ENCODE data around the gene TMOD4.

The TMOD4 gene

DNA sequence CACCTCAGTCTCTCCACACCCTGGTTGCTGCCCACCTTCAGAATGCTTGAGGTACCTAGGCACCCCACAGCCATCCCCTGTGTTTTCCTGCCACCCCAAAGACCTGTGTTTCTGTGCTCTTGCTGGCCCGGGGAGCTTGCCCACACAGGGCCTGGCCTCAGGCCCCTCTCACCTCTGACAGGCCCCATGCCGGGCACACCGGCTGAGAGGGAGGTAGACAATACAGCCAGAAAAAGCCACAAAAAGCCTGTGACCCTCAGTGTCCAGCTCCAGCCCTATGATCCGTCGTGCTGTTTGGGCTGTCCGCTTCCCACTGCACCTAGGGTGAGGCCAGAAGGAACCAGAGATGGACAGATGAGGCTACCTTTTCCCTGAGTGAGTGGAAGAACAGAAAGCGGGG, 40.8 kb downstream of the TMOD4 start:
- Histone ChIP-seq H3K9ac (ENCODE audit: low read length) (no peak overlapping the region), H3K9me3 (ENCODE audit: control insufficient read depth, low read depth, low read length) (no peaks in the 10 kb centered on the region), H3K27ac (ENCODE audit: low read length) (no peak overlapping the region), H3K27me3 (ENCODE audit: control insufficient read depth, insufficient read depth, low read length) (peaks cover 35% of the 10 kb centered on the region), H3K36me3 (ENCODE audit: control insufficient read depth, low read depth, low read length) (peaks cover 28% of the 10 kb centered on the region), H3K4me3 (ENCODE audit: low read length) (no peak overlapping the region), H3K4me1 (ENCODE audit: control insufficient read depth, low read depth, low read length) (no peaks in the 10 kb centered on the region)

DNA sequence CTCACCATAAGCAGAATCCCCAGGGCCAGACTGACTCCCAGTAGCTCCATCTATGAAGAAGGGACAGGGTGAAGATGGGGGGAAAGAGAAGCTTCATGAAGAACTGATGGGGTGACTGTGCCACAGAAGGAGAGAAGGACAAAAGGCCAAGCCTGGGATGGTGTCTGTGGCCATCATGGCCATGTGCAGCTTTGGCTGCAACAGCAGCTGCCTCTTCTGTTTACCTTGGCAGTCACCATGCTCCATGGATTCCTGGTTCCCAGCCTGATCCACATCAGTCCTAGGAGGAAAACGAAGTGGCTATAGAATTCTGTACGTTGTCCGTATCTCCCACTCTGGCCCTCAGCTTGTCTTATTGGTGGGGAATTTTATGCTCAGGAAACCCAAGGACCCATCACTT, 41.4 kb downstream of the TMOD4 start:
- Histone ChIP-seq H3K36me3 (ENCODE audit: control insufficient read depth, low read depth, low read length) (peaks cover 25% of the 10 kb centered on the region), H3K27me3 (ENCODE audit: control insufficient read depth, insufficient read depth, low read length) (peaks cover 35% of the 10 kb centered on the region), H3K4me1 (ENCODE audit: control insufficient read depth, low read depth, low read length) (no peaks in the 10 kb centered on the region), H3K9ac (ENCODE audit: low read length) (no peak overlapping the region), H3K4me3 (ENCODE audit: low read length) (no peak overlapping the region), H3K27ac (ENCODE audit: low read length) (no peak overlapping the region), H3K9me3 (ENCODE audit: control insufficient read depth, low read depth, low read length) (no peaks in the 10 kb centered on the region)

DNA sequence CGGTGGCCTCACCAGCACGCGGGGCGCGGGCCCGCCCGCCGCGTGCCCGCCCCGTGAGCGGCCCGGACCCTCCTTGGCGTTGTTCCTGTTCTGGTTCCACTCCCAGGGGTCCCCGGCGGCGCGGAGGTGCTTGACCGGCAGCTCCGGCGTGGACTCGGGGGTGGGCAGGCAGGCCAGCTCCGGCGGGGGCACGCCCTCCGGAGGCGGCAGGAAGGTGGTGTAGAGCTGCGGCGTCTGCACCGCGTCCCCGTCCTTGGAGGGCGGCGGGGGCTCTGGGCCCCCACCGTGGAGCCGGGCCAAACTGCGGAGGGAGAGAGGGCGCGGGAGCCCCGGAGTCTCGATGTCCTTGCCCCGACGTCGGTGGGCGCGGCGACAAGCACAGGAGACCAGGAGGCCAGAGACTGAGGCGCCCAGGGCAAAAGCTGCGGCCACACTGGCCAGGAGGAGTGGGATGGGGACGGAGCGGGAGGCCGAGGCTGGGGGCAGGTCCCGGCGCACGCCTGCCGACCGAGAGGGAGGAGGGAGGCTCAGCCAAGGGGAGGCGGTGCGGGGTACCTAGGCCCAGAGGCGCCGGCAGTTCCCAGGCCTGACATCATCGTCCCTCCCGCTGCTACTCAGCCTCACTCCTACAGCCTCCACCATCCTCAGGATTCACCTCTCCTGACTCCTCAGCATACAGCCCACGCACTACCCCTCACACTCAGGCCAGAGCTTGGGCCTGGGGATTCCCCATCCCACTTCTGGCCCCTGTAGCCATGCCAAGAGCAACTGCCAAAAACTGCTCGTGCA, 42.6 kb downstream of the TMOD4 start:
- peak overlapping the region; percentile 61 for H3K4me3 ChIP-seq (ENCODE audit: low read length)

DNA sequence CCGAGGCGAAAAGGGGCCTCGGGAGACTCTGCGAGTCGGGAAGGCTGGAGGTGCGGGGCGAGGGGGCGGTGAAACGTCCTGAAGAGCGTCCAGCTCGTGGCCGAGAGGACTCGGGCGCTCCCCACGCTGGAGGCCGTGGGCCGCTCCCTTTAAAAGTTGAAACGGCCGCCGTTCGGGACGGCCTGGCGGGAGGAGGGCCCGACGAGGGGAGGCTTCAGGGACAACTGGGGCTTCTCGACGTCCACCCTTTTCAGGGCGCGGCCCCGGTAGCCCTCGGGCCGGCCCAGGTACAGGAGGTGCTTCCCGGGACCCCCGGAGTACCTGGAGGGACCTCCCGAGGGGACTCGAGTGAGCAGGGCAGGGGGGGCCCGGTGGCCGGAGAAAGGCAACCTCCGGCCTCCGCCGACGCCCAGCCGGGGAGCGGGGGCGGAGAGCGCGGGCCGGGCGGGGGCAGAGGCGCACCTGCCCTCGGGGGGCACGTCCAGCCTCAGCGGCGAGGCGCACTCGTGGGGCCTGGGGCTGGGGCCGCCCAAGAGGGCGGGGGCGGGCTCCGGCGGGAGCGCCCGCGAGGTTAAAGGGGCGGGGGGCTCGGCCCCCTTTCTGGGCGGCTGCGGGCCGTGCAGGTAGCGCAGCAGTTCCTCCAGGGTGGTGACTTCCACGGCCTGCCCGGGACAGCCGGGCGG, 43.3 kb downstream of the TMOD4 start:
- no peak overlapping the region for H3K27ac ChIP-seq (ENCODE audit: low read length)
- H3K4me3 ChIP-seq (ENCODE audit: low read length): peak overlapping the region; percentile 61
- H3K36me3 ChIP-seq (ENCODE audit: control insufficient read depth, low read depth, low read length): peaks cover 22% of the 10 kb centered on the region
- H3K4me1 ChIP-seq (ENCODE audit: control insufficient read depth, low read depth, low read length): peaks cover 4% of the 10 kb centered on the region
- H3K27me3 ChIP-seq (ENCODE audit: control insufficient read depth, insufficient read depth, low read length): peaks cover 35% of the 10 kb centered on the region
- no peaks in the 10 kb centered on the region for H3K9me3 ChIP-seq (ENCODE audit: control insufficient read depth, low read depth, low read length)
- H3K9ac ChIP-seq (ENCODE audit: low read length): peak overlapping the region; percentile 48

More for the DNA sequence above, 42.6 kb downstream of the TMOD4 start:
- Histone ChIP-seq H3K27me3 (ENCODE audit: control insufficient read depth, insufficient read depth, low read length) (peaks cover 35% of the 10 kb centered on the region), H3K27ac (ENCODE audit: low read length) (no peak overlapping the region), H3K9ac (ENCODE audit: low read length) (no peak overlapping the region), H3K9me3 (ENCODE audit: control insufficient read depth, low read depth, low read length) (no peaks in the 10 kb centered on the region), H3K36me3 (ENCODE audit: control insufficient read depth, low read depth, low read length) (peaks cover 22% of the 10 kb centered on the region), H3K4me1 (ENCODE audit: control insufficient read depth, low read depth, low read length) (peaks cover 4% of the 10 kb centered on the region)

DNA sequence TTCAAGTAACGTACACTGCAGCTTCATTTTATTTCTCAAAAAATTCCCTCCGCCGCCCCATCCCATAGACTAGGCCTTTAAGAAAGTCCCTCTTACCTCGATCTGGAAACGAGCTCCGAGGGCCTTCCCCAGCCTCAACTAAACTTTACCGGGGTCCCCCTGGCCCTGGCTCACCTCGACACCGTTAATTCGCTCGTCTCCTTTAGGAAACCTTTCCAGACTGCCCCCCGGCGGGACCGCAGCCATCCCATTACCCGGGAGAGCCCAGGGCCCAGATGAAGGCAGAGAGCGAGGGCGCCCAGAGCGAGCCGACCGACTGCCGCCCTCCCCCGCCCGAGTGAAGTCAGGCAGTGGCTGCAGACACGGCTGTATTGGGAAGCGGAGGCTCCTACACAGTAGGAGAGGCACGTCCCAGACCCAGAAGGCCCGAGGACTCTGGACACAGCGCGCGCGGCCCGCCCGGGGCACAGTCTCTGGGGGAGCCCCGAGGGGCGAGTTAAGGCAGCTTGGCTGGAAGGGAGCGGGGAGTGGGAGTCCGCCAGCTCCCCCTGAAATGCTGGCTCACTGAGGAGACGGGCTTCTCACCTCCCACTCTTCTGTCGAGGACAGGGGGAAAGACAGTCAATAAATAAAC, 44.0 kb downstream of the TMOD4 start:
- peak overlapping the region; percentile 48 for H3K9ac ChIP-seq (ENCODE audit: low read length)
- H3K4me3 ChIP-seq (ENCODE audit: low read length): peak overlapping the region; percentile 61
- H3K27me3 ChIP-seq (ENCODE audit: control insufficient read depth, insufficient read depth, low read length): peaks cover 35% of the 10 kb centered on the region
- H3K27ac ChIP-seq (ENCODE audit: low read length): no peak overlapping the region
- H3K9me3 ChIP-seq (ENCODE audit: control insufficient read depth, low read depth, low read length): no peaks in the 10 kb centered on the region
- H3K36me3 ChIP-seq (ENCODE audit: control insufficient read depth, low read depth, low read length): peaks cover 21% of the 10 kb centered on the region
- peaks cover 4% of the 10 kb centered on the region for H3K4me1 ChIP-seq (ENCODE audit: control insufficient read depth, low read depth, low read length)

DNA sequence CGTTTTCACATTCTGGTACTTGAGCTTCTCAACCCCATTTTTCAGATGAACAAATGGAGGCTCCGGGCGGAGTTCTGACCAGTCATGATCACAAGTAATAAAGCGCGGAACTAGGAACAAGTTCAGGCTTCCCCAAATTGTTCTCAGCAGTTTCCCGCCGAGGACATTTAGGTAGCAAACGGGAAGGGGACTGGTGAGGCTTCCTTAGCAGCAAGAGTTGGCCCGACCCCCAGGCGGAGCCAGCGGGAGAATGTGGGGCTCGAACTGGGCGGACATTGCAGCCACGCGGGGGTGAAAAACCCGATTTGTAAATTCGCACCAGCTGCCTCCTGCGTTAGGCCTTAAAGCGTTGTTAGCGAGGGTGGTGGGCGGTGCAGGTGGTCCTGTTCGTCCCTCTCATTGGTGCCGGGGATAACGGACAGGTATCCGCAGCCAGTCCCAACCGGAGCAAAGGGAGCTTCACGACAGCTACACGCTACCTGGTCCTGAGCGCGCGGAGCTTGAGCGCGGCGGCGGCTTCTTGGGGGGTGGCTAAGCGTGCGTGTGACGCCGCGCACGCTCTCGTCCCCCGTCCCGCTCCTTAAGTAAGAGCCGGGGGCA, 44.7 kb downstream of the TMOD4 start:
- Histone ChIP-seq H3K9ac (ENCODE audit: low read length) (peak overlapping the region; percentile 48), H3K4me1 (ENCODE audit: control insufficient read depth, low read depth, low read length) (peaks cover 4% of the 10 kb centered on the region), H3K9me3 (ENCODE audit: control insufficient read depth, low read depth, low read length) (no peaks in the 10 kb centered on the region), H3K27ac (ENCODE audit: low read length) (no peak overlapping the region), H3K27me3 (ENCODE audit: control insufficient read depth, insufficient read depth, low read length) (peaks cover 35% of the 10 kb centered on the region), H3K36me3 (ENCODE audit: control insufficient read depth, low read depth, low read length) (peaks cover 15% of the 10 kb centered on the region), H3K4me3 (ENCODE audit: low read length) (peak overlapping the region; percentile 61)

DNA sequence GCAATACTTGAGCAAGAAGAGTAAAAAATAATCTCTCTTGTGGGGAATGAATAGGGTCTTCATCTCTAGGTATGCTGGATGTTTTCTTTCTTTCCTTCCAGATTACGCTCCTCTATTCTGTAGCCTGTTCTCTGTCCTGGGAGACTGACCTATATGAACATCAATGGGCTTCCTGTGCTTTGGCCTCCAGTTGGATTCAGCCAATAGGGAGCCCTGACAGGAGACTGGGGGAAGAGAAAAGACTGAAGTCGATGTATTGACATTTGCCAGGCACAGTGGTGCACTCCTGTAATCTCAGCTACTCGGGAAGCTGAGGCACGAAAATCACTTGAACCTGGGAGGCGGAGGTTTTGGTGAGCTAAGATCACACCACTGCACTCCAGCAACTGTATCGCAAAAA, 47.0 kb downstream of the TMOD4 start:
- H3K27ac ChIP-seq (ENCODE audit: low read length): no peak overlapping the region
- H3K27me3 ChIP-seq (ENCODE audit: control insufficient read depth, insufficient read depth, low read length): peaks cover 31% of the 10 kb centered on the region
- H3K36me3 ChIP-seq (ENCODE audit: control insufficient read depth, low read depth, low read length): no peaks in the 10 kb centered on the region
- H3K9me3 ChIP-seq (ENCODE audit: control insufficient read depth, low read depth, low read length): no peaks in the 10 kb centered on the region
- H3K4me1 ChIP-seq (ENCODE audit: control insufficient read depth, low read depth, low read length): peaks cover 11% of the 10 kb centered on the region
- no peak overlapping the region for H3K4me3 ChIP-seq (ENCODE audit: low read length)
- no peak overlapping the region for H3K9ac ChIP-seq (ENCODE audit: low read length)

DNA sequence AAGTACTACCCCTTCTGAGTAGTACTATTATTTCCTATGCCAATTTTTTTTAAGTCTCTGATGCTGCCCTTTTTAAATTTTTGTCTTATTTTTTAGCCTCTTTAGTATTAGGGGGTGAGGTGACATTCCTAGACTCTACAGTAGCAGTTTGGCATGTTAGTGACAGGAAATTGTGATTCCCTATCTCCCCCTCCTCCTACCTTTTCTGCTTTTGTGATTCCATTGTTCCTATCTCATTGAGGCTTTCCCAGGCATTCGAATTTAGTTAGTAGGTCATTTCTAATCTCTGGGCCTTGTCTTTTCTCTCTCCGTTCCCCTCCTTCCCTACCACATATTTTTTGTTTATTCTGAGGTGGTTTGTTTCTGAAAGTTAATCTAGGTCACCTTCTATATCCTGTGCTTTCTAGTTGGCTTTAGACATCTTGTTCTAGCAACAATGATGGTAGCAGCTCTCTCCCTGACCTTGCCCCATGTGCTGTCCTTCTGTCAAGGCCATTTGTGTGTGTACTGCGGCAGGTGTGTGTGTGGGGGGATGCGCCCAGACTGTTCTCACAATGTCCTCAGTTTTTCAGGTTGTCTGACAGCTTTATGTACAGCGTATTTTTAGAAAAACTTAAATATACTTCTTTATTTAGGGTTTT, 50.9 kb downstream of the TMOD4 start:
- Histone ChIP-seq H3K27me3 (ENCODE audit: control insufficient read depth, insufficient read depth, low read length) (no peaks in the 10 kb centered on the region), H3K9me3 (ENCODE audit: control insufficient read depth, low read depth, low read length) (no peaks in the 10 kb centered on the region), H3K4me1 (ENCODE audit: control insufficient read depth, low read depth, low read length) (peaks cover 11% of the 10 kb centered on the region), H3K36me3 (ENCODE audit: control insufficient read depth, low read depth, low read length) (no peaks in the 10 kb centered on the region), H3K4me3 (ENCODE audit: low read length) (no peak overlapping the region), H3K9ac (ENCODE audit: low read length) (no peak overlapping the region), H3K27ac (ENCODE audit: low read length) (no peak overlapping the region)

Measured in iPS-18a (cell line).